Measurements from ENCODE around the gene KIF16B.

- no peak for TF ChIP-seq TCF7L2 (IDR thresholded peaks at IDR 0.05; ENCODE audit: low read depth, low read length)
- TF ChIP-seq CTCF (IDR thresholded peaks at IDR 0.05) = no peak
- no peak for TF ChIP-seq REST (IDR thresholded peaks at IDR 0.05; ENCODE audit: insufficient read depth in 1 of 2, low read depth in 2 of 2, low read length in 1 of 2)
- no peak for TF ChIP-seq POLR2AphosphoS5 (IDR thresholded peaks at IDR 0.05; ENCODE audit: low read depth, low read length)
- no peak for TF ChIP-seq SIN3A (IDR thresholded peaks at IDR 0.05; ENCODE audit: borderline replicate concordance, insufficient read depth, low read depth, low read length)
Measured at GRCh38 chr20:16601047-16601446, 27.8 kb upstream of the KIF16B start.
